Prostate gland (tissue), 2 donors: ENCODE data around the gene SF3B3. TPM values are rescaled to one million over a fixed set of nuclear protein-coding genes. Genes with fewer than 3 reads are reported as not detected.

Experiments
- DNase-seq: peaks from one replicate; pipeline ENCODE4 v3.0.0-alpha.2; 2019; ENCODE audit warnings: low spot score
- H3K27ac ChIP-seq, 2 donors: fragments of 200-600 bp; sonication (generic); 2 replicates each; pipeline ENCODE4 v1.5.1; 2017 to 2019
- H3K27me3 ChIP-seq: fragments of 200-600 bp; sonication (generic); replicated peaks from 2 replicates; pipeline ENCODE4 v1.5.1; 2019; ENCODE audit not compliant: insufficient read depth
- H3K36me3 ChIP-seq, 2 donors: fragments of 200-600 bp; sonication (generic); 1 replicate in 1 of 2; 2 replicates in 1 of 2; pipeline versions ENCODE4 v1.5.1 to v1.8.1; 2017 to 2019
- H3K4me1 ChIP-seq: fragments of 200-600 bp; sonication (generic); replicated peaks from 2 replicates; pipeline ENCODE4 v1.5.1; 2019
- H3K4me3 ChIP-seq, 2 donors: fragments of 200-600 bp; sonication (generic); 2 replicates each; pipeline ENCODE4 v1.5.1; 2017 to 2019
- H3K9me3 ChIP-seq: fragments of 200-600 bp; sonication (generic); 2 replicates; pipeline ENCODE4 v1.5.1; 2017
- CTCF ChIP-seq, 4 experiments: fragments of 200-600 bp in 2 of 4; fragments of 450-650 bp in 2 of 4; sonication (generic) in 2 of 4; IDR thresholded peaks; 1 replicate in 3 of 4; 2 replicates in 1 of 4; pipeline ENCODE4 v1.5.1; 2016 to 2019; ENCODE audit warnings: antibody characterized with exemption in 4 of 4, mild to moderate bottlenecking in 2 of 4, moderate library complexity in 2 of 4
- POLR2A ChIP-seq: fragments of 450-650 bp; IDR thresholded peaks from one replicate; pipeline ENCODE4 v1.6.1; 2016; ENCODE audit warnings: antibody characterized with exemption, mild to moderate bottlenecking
- POLR2AphosphoS5 ChIP-seq: sonication (generic); formaldehyde crosslinking; IDR thresholded peaks from one replicate; pipeline ENCODE4 v1.6.1; 2017; ENCODE audit warnings: antibody characterized with exemption
- WGBS: methylation state at CpG from one replicate; pipeline ENCODE4 v1.1.5; 2018; 5-methylcytosine and 5-hydroxymethylcytosine counted together
- intact Hi-C: fragments of 100-400 bp; cut with DNase I; formaldehyde crosslinking; loops from one replicate; pipeline ENCODE4 v1.14.2; 2022
- total RNA-seq, 2 donors: library from RNA; depleted of rRNA; stranded (reverse); fragments of >200 nt; gene quantifications; one replicate each; pipeline ENCODE4 v1.1.0, GENCODE V29; 2016

Gene SF3B3
- total RNA-seq, 2 donors from 2014 or later, result 98.4 to 138 TPM

GRCh38 chr16:70592106-70592571, 68.5 kb downstream of the SF3B3 start:
- Histone ChIP-seq H3K4me3 (no peak overlapping the region), H3K4me1 (peaks cover 14% of the 10 kb centered on the region)
- WGBS, result 32% methylated on average over 5 of the region's 5 CpGs

GRCh38 chr16:70593544-70593943, 69.9 kb downstream of the SF3B3 start:
- Histone ChIP-seq H3K36me3 (no peaks in the 10 kb centered on the region), H3K4me1 (peaks cover 14% of the 10 kb centered on the region), H3K27ac (no peak overlapping the region), H3K4me3 (no peak overlapping the region), H3K27me3 (no peaks in the 10 kb centered on the region), H3K9me3 (no peaks in the 10 kb centered on the region)
- intact Hi-C loops, result no loop called here
- 94% methylated on average over 1 of the region's 1 CpG for WGBS
- TF ChIP-seq CTCF (IDR thresholded peaks at IDR 0.05) (no peak), POLR2A (no peak), POLR2AphosphoS5 (no peak)
- no peak for DNase-seq

More at GRCh38 chr16:70592106-70592571, 68.5 kb downstream of the SF3B3 start:
- TF ChIP-seq POLR2A (no peak), CTCF (IDR thresholded peaks at IDR 0.05) (no peak), POLR2AphosphoS5 (no peak)
- DNase-seq, result no peak
- Histone ChIP-seq H3K27me3 (no peaks in the 10 kb centered on the region), H3K9me3 (no peaks in the 10 kb centered on the region), H3K36me3 (no peaks in the 10 kb centered on the region), H3K27ac (peak overlapping the region; percentile 35 to 54)
- intact Hi-C loops, result no loop called here

- DNase-seq, result peak; percentile 97
- H3K27ac ChIP-seq, result peak overlapping the region in 1 of 2 donors; percentile 37
- H3K36me3 ChIP-seq, result no peaks in the 10 kb centered on the region
- intact Hi-C loops, result no loop called here
- TF ChIP-seq POLR2A (no peak), POLR2AphosphoS5 (peak; percentile 92)
- no peaks in the 10 kb centered on the region for H3K27me3 ChIP-seq
- H3K9me3 ChIP-seq, result no peaks in the 10 kb centered on the region
- H3K4me1 ChIP-seq, result peaks cover 14% of the 10 kb centered on the region
- H3K4me3 ChIP-seq, result no peak overlapping the region
Observed at GRCh38 chr16:70594569-70594968, 71.0 kb downstream of the SF3B3 start.

GRCh38 chr16:70597135-70597835, 73.7 kb downstream of the SF3B3 start:
- Histone ChIP-seq H3K27me3 (no peaks in the 10 kb centered on the region), H3K27ac (no peak overlapping the region), H3K4me1 (peaks cover 2% of the 10 kb centered on the region), H3K4me3 (no peak overlapping the region), H3K36me3 (no peaks in the 10 kb centered on the region), H3K9me3 (no peaks in the 10 kb centered on the region)
- TF ChIP-seq POLR2AphosphoS5 (no peak), CTCF (IDR thresholded peaks at IDR 0.05) (no peak), POLR2A (no peak)
- WGBS, result 98% methylated on average over 4 of the region's 4 CpGs
- DNase-seq, result no peak
- intact Hi-C loops, result no loop called here

GRCh38 chr16:70598937-70599503, 75.4 kb downstream of the SF3B3 start:
- H3K4me3 ChIP-seq, result no peak overlapping the region
- H3K27me3 ChIP-seq, result no peaks in the 10 kb centered on the region
- H3K9me3 ChIP-seq, result no peaks in the 10 kb centered on the region
- WGBS, result 57% methylated on average over 6 of the region's 6 CpGs
- intact Hi-C loops, result no loop called here
- TF ChIP-seq CTCF (IDR thresholded peaks at IDR 0.05) (no peak), POLR2AphosphoS5 (no peak), POLR2A (no peak)
- no peak for DNase-seq
- no peaks in the 10 kb centered on the region for H3K36me3 ChIP-seq
- no peaks in the 10 kb centered on the region for H3K4me1 ChIP-seq
- no peak overlapping the region for H3K27ac ChIP-seq
